ENCODE data around the gene SH2D3A.
A peak's percentile ranks its signal among the peaks of the same experiment; 100 is the strongest.
"Not testable (repeated sequence)": the region's sequence is repeated elsewhere in the genome, so short reads cannot be mapped to it uniquely, and the experiment has no call there.

The SH2D3A gene

GRCh38 chr19:6714749-6715555 is 52.3 kb downstream of the SH2D3A start:
- no peaks in the 10 kb centered on the region for H3K9me3 ChIP-seq (ENCODE audit: control insufficient read depth, insufficient read depth, low read length)
- no peak overlapping the region for H3K4me3 ChIP-seq (ENCODE audit: low read depth, low read length)
- H3K4me1 ChIP-seq (ENCODE audit: control insufficient read depth, insufficient read depth, low read length): peaks cover 2% of the 10 kb centered on the region
- no peak overlapping the region for H3K9ac ChIP-seq (ENCODE audit: low read depth, low read length)
- H3K27me3 ChIP-seq (ENCODE audit: control insufficient read depth, insufficient read depth, low read length): peaks cover 8% of the 10 kb centered on the region
- H3K36me3 ChIP-seq (ENCODE audit: control insufficient read depth, insufficient read depth, low read length): no peaks in the 10 kb centered on the region

GRCh38 chr19:6713773-6714692 is 53.2 kb downstream of the SH2D3A start:
- Histone ChIP-seq H3K4me3 (ENCODE audit: low read depth, low read length) (no peak overlapping the region), H3K4me1 (ENCODE audit: control insufficient read depth, insufficient read depth, low read length) (peaks cover 2% of the 10 kb centered on the region), H3K9me3 (ENCODE audit: control insufficient read depth, insufficient read depth, low read length) (no peaks in the 10 kb centered on the region), H3K9ac (ENCODE audit: low read depth, low read length) (no peak overlapping the region), H3K27me3 (ENCODE audit: control insufficient read depth, insufficient read depth, low read length) (peaks cover 8% of the 10 kb centered on the region), H3K36me3 (ENCODE audit: control insufficient read depth, insufficient read depth, low read length) (no peaks in the 10 kb centered on the region)

GRCh38 chr19:6712692-6713670 is 54.3 kb downstream of the SH2D3A start:
- Histone ChIP-seq H3K36me3 (ENCODE audit: control insufficient read depth, insufficient read depth, low read length) (no peaks in the 10 kb centered on the region), H3K27me3 (ENCODE audit: control insufficient read depth, insufficient read depth, low read length) (peaks cover 8% of the 10 kb centered on the region), H3K9me3 (ENCODE audit: control insufficient read depth, insufficient read depth, low read length) (no peaks in the 10 kb centered on the region), H3K4me1 (ENCODE audit: control insufficient read depth, insufficient read depth, low read length) (peaks cover 2% of the 10 kb centered on the region), H3K4me3 (ENCODE audit: low read depth, low read length) (no peak overlapping the region), H3K9ac (ENCODE audit: low read depth, low read length) (no peak overlapping the region)

GRCh38 chr19:6712231-6712630 is 55.0 kb downstream of the SH2D3A start:
- Histone ChIP-seq H3K4me3 (ENCODE audit: low read depth, low read length) (no peak overlapping the region), H3K4me1 (ENCODE audit: control insufficient read depth, insufficient read depth, low read length) (peaks cover 2% of the 10 kb centered on the region), H3K36me3 (ENCODE audit: control insufficient read depth, insufficient read depth, low read length) (no peaks in the 10 kb centered on the region), H3K27me3 (ENCODE audit: control insufficient read depth, insufficient read depth, low read length) (peaks cover 8% of the 10 kb centered on the region), H3K9me3 (ENCODE audit: control insufficient read depth, insufficient read depth, low read length) (no peaks in the 10 kb centered on the region), H3K9ac (ENCODE audit: low read depth, low read length) (no peak overlapping the region)

- Histone ChIP-seq H3K9me3 (ENCODE audit: control insufficient read depth, insufficient read depth, low read length) (no peaks in the 10 kb centered on the region), H3K4me1 (ENCODE audit: control insufficient read depth, insufficient read depth, low read length) (peaks cover 2% of the 10 kb centered on the region), H3K9ac (ENCODE audit: low read depth, low read length) (no peak overlapping the region), H3K4me3 (ENCODE audit: low read depth, low read length) (no peak overlapping the region), H3K36me3 (ENCODE audit: control insufficient read depth, insufficient read depth, low read length) (no peaks in the 10 kb centered on the region), H3K27me3 (ENCODE audit: control insufficient read depth, insufficient read depth, low read length) (peaks cover 8% of the 10 kb centered on the region)
Measured at GRCh38 chr19:6711605-6712004, 55.6 kb downstream of the SH2D3A start.

DNA sequence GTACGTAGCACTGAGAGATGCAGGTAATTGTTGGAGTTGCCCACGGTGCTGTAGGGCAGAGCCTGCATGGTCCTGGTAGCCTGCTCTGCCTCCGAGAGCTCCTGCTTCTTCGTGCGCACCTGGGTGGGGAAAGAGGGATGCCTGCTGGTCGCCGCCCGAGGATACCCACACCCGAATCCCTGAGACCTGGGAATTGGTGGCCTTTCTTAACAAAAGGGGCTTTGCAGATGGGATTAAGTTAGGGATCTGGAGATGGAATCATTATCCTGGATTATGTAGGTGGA is 56.2 kb downstream of the SH2D3A start:
- no peaks in the 10 kb centered on the region for H3K36me3 ChIP-seq (ENCODE audit: control insufficient read depth, insufficient read depth, low read length)
- peaks cover 8% of the 10 kb centered on the region for H3K27me3 ChIP-seq (ENCODE audit: control insufficient read depth, insufficient read depth, low read length)
- H3K9ac ChIP-seq (ENCODE audit: low read depth, low read length): no peak overlapping the region
- peaks cover 2% of the 10 kb centered on the region for H3K4me1 ChIP-seq (ENCODE audit: control insufficient read depth, insufficient read depth, low read length)
- H3K9me3 ChIP-seq (ENCODE audit: control insufficient read depth, insufficient read depth, low read length): no peaks in the 10 kb centered on the region
- peak overlapping the region; percentile 45 for H3K4me3 ChIP-seq (ENCODE audit: low read depth, low read length)

DNA sequence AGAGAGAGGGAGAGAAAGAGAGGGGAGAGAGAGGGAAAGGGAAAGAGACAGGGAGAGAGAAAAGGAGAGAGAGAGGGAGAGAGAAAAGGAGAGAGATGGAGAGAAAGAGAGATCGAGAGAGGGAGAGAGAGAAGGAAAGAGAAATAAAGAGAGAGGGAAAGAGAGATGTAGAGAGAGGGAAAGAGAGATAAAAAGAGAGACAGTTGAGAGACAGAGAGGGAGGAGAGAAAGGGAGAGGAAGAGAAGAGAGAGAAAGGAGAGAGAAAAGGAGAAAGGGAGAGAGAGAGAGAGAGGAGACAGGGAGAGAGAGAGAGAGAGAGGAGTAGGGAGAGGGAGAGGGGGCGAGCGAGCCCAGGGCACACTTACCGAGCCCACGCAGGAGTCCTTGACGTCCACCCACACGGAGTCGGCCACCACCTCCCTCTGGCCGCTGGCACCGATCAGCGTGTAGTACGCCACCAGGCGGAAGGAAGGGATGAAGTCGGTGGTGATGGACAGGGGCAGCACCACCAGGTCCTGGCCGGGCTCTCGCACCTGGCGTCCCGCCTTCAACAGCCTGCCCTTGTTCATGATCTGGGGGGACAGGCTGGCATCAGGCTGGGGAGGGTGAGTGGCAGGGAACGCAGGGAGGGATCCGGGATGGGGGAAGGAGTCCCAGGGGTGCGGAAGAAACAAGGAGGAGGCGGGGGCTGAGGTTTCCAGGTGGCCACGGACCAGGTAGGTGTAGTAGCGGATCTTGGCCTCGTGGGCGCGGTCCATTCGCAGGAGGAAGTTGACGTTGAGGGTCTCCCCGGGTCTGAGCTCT is 56.8 kb downstream of the SH2D3A start:
- H3K4me3 ChIP-seq (ENCODE audit: low read depth, low read length): peak overlapping the region; percentile 45
- no peaks in the 10 kb centered on the region for H3K9me3 ChIP-seq (ENCODE audit: control insufficient read depth, insufficient read depth, low read length)
- no peak overlapping the region for H3K9ac ChIP-seq (ENCODE audit: low read depth, low read length)
- peaks cover 2% of the 10 kb centered on the region for H3K4me1 ChIP-seq (ENCODE audit: control insufficient read depth, insufficient read depth, low read length)
- no peaks in the 10 kb centered on the region for H3K36me3 ChIP-seq (ENCODE audit: control insufficient read depth, insufficient read depth, low read length)
- peaks cover 8% of the 10 kb centered on the region for H3K27me3 ChIP-seq (ENCODE audit: control insufficient read depth, insufficient read depth, low read length)

GRCh38 chr19:6709549-6709948 is 57.7 kb downstream of the SH2D3A start:
- Histone ChIP-seq H3K4me1 (ENCODE audit: control insufficient read depth, insufficient read depth, low read length) (peaks cover 2% of the 10 kb centered on the region), H3K27me3 (ENCODE audit: control insufficient read depth, insufficient read depth, low read length) (peaks cover 8% of the 10 kb centered on the region), H3K36me3 (ENCODE audit: control insufficient read depth, insufficient read depth, low read length) (no peaks in the 10 kb centered on the region), H3K9me3 (ENCODE audit: control insufficient read depth, insufficient read depth, low read length) (no peaks in the 10 kb centered on the region), H3K4me3 (ENCODE audit: low read depth, low read length) (no peak overlapping the region), H3K9ac (ENCODE audit: low read depth, low read length) (no peak overlapping the region)

- H3K36me3 ChIP-seq (ENCODE audit: control insufficient read depth, insufficient read depth, low read length); H3K9ac ChIP-seq (ENCODE audit: low read depth, low read length); H3K9me3 ChIP-seq (ENCODE audit: control insufficient read depth, insufficient read depth, low read length); H3K27me3 ChIP-seq (ENCODE audit: control insufficient read depth, insufficient read depth, low read length); H3K4me1 ChIP-seq (ENCODE audit: control insufficient read depth, insufficient read depth, low read length); H3K4me3 ChIP-seq (ENCODE audit: low read depth, low read length): not testable (repeated sequence)
Measured at GRCh38 chr19:6708913-6709312, 58.3 kb downstream of the SH2D3A start.

- H3K27me3 ChIP-seq (ENCODE audit: control insufficient read depth, insufficient read depth, low read length): peaks cover 8% of the 10 kb centered on the region
- H3K9me3 ChIP-seq (ENCODE audit: control insufficient read depth, insufficient read depth, low read length): no peaks in the 10 kb centered on the region
- no peaks in the 10 kb centered on the region for H3K36me3 ChIP-seq (ENCODE audit: control insufficient read depth, insufficient read depth, low read length)
- no peak overlapping the region for H3K9ac ChIP-seq (ENCODE audit: low read depth, low read length)
- no peak overlapping the region for H3K4me3 ChIP-seq (ENCODE audit: low read depth, low read length)
- H3K4me1 ChIP-seq (ENCODE audit: control insufficient read depth, insufficient read depth, low read length): no peaks in the 10 kb centered on the region
Measured at GRCh38 chr19:6708346-6708745, 58.9 kb downstream of the SH2D3A start.

- H3K4me1 ChIP-seq (ENCODE audit: control insufficient read depth, insufficient read depth, low read length): no peaks in the 10 kb centered on the region
- no peaks in the 10 kb centered on the region for H3K36me3 ChIP-seq (ENCODE audit: control insufficient read depth, insufficient read depth, low read length)
- H3K27me3 ChIP-seq (ENCODE audit: control insufficient read depth, insufficient read depth, low read length): peaks cover 8% of the 10 kb centered on the region
- H3K9ac ChIP-seq (ENCODE audit: low read depth, low read length): no peak overlapping the region
- H3K4me3 ChIP-seq (ENCODE audit: low read depth, low read length): no peak overlapping the region
- no peaks in the 10 kb centered on the region for H3K9me3 ChIP-seq (ENCODE audit: control insufficient read depth, insufficient read depth, low read length)
Measured at GRCh38 chr19:6707658-6708018, 59.6 kb downstream of the SH2D3A start.

All from iPS-15b (cell line).